Heart right ventricle (tissue), 16 donors: ENCODE measurements around the gene PRICKLE2. TPM values are rescaled to one million over a fixed set of nuclear protein-coding genes. Genes with fewer than 3 reads are reported as not detected.

Source experiments
- ATAC-seq, 8 donors: fragments of 200-7000 bp; cut with Tn5 transposase; one replicate each; pipeline ENCODE4 v1.9.1; 2020; ENCODE audit warnings: mild to moderate bottlenecking in 8 of 8, moderate library complexity in 8 of 8, moderate number of reproducible peaks in 1 of 8
- DNase-seq, 2 donors: peaks; one replicate each; pipeline ENCODE4 v3.0.0-alpha.2; 2020
- H3K27ac ChIP-seq, 10 donors: fragments of 200-600 bp; sonication (generic) in 2 of 10; one replicate each; pipeline versions ENCODE4 v1.5.0 to v1.8.0; 2020 to 2022; ENCODE audit warnings: mild to moderate bottlenecking in 3 of 10
- H3K27me3 ChIP-seq, 7 donors: fragments of 200-600 bp; one replicate each; pipeline ENCODE4 v1.8.0; 2021 to 2022; ENCODE audit warnings: mild to moderate bottlenecking in 2 of 7
- H3K36me3 ChIP-seq, 9 donors: fragments of 200-600 bp; sonication (generic) in 1 of 9; one replicate each; pipeline versions ENCODE4 v1.5.0 to v1.8.0; 2020 to 2022; ENCODE audit warnings: mild to moderate bottlenecking in 2 of 9
- H3K4me1 ChIP-seq, 9 donors: fragments of 200-600 bp; sonication (generic) in 1 of 9; one replicate each; pipeline versions ENCODE4 v1.5.0 to v1.8.0; 2020 to 2022; ENCODE audit warnings: mild to moderate bottlenecking in 4 of 9
- H3K4me3 ChIP-seq, 10 donors: fragments of 200-600 bp; sonication (generic) in 2 of 10; one replicate each; pipeline versions ENCODE4 v1.5.0 to v1.8.0; 2020 to 2022; ENCODE audit warnings: mild to moderate bottlenecking in 7 of 10, moderate library complexity in 2 of 10
- H3K9me3 ChIP-seq, 11 donors: fragments of 200-600 bp in 10 of 11; sonication (generic) in 2 of 11; one replicate each; pipeline versions ENCODE4 v1.5.0 to v1.8.0; 2013 to 2022; ENCODE audit warnings: mild to moderate bottlenecking in 2 of 11, control low read depth in 1 of 11, moderate library complexity in 1 of 11
- WGBS, 2 donors: extraction: QIAGEN DNeasy Blood & Tissue Kit; methylation state at CpG; one replicate each; pipeline ENCODE4 v1.1.7; 2013; ENCODE audit warnings: inconsistent platforms in 1 of 2; 5-methylcytosine and 5-hydroxymethylcytosine counted together
- intact Hi-C, 10 donors: fragments of 100-400 bp; cut with DNase I; formaldehyde crosslinking; loops; one replicate each; pipeline versions ENCODE4 v1.11.1 to v1.14.2; 2022
- polyA plus RNA-seq, 2 donors: library from polyadenylated mRNA; stranded (reverse); fragments of 200-250 nt; gene quantifications; one replicate each; pipeline ENCODE4 v1.2.3, GENCODE V29; 2013
- total RNA-seq, 10 donors: library from RNA; stranded (reverse); fragmentation: NEBNext Ultra II Directional in 3 of 10; extraction: Animal tissue kit (Norgen Biotek cat#: 25700) in 3 of 10; gene quantifications; one replicate each; pipeline versions ENCODE4 v1.2.1 to v1.2.4, GENCODE V29; 2021 to 2023
- TF ChIP-seq, protein P1 (sequence below), 9 donors: fragments of 200-600 bp; sonication (generic) in 2 of 9; IDR thresholded peaks; one replicate each; pipeline versions ENCODE4 v1.5.0 to v1.8.0; 2021 to 2022; ENCODE audit warnings: antibody characterized with exemption in 9 of 9, mild to moderate bottlenecking in 5 of 9, moderate library complexity in 1 of 9
- donor health status: Arrhythmogenic right ventricular cardiomyopathy.
- donor health status: ischemic (EF 13 %, LVEDD 7.1; RV severe dilation, severe dysfunction).
- donor health status: healthy with polysubstance abuse.
- donor health status: DM: no; HTN: yes; CAD: no.
- donor health status: DM: no; HTN: no; CAD: no.
- donor health status: ischemic (EF 25% LVEDD 6.9; RV normal size, moderate dysfunction).
- donor health status: ischemic (EF 25% LVEDD 5.7; RV mildly dilated, moderate dysfunction).
- donor health status: healthy.
- donor health status: DM: yes; HTN: yes; CAD: no.
- donor health status: Ischemic cardiomyopathy.
- donor health status: ischemic (EF 35%, LVEDD 5.7; RV mildly dilated, moderate dysfunction).
- donor health status: nonischemic (EF 11% LVEDD 7.7; RV severe dilation, severe dysfunction).
- donor health status: DM: yes; HTN: yes; CAD: no.
- donor health status: PGD.
- donor health status: ischemic (EF 29% LVEDD 5.4; RV normal size, mild dysfunction).
- donor health status: nonischemic (EF 23%, LVEDD 6.1; RV moderate dilation, normal function).

The PRICKLE2 gene
- total and polyA plus RNA-seq, 12 donors: 1.8 to 12.2 (median 8.1) TPM

DNA sequence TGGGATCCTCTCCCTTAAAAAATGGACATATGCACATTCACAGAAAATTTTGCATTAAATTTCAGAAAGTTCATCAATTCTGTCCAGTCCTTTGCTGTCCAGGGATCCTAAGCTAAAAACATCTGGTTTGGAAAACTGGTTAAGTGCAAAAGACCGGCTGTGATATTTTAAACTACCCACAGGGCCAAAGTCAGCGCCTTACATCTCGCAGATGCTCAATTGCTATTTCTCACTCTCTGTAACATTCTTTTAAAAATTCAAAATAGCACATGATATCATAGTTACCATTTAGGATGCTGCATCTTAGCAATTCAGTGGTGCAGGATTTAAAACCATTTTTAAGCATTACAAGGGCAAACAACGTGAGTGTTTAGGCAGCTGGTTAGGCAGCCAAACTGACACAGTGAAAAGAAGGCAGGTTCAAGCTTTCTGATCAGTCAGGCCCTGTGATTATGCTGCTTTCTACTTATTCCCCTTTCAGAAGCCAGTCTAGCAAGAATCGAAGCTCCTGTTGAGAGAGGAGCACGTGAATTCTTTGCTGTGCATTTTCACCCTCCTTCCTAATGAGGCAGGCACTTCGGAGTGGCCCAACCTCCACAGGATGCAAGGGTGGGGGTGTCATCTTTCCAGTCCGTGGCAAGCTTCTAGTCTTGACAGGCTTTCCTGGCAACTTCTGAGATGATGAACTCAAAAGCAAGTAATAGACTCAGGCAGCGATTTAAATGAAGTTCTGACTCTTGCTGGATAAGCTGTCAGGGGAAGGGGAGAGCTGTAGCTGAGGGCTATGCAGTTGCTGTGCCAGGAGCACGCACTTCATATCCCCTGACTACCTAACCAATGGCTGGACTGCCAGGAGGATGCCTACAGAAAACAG is 8.8 kb downstream of the PRICKLE2 start:
- Histone ChIP-seq H3K27me3 (no peaks in the 10 kb centered on the region), H3K4me1 (peaks cover 10 to 88% (median 63%) of the 10 kb centered on the region in 9 donors), H3K36me3 (no peaks in the 10 kb centered on the region), H3K27ac (peak overlapping the region in 6 of 10 donors; percentile 3 to 77 (median 36)), H3K9me3 (no peaks in the 10 kb centered on the region), H3K4me3 (no peak overlapping the region)
- ATAC-seq: no peak
- DNase-seq: no peak
- intact Hi-C loops: loop anchor here in 1 of 10 donors (5.0 kb wide), 1 partner anchor 44 kb away; no protein-coding TSS in a partner anchor
- TF ChIP-seq, protein P1, sequence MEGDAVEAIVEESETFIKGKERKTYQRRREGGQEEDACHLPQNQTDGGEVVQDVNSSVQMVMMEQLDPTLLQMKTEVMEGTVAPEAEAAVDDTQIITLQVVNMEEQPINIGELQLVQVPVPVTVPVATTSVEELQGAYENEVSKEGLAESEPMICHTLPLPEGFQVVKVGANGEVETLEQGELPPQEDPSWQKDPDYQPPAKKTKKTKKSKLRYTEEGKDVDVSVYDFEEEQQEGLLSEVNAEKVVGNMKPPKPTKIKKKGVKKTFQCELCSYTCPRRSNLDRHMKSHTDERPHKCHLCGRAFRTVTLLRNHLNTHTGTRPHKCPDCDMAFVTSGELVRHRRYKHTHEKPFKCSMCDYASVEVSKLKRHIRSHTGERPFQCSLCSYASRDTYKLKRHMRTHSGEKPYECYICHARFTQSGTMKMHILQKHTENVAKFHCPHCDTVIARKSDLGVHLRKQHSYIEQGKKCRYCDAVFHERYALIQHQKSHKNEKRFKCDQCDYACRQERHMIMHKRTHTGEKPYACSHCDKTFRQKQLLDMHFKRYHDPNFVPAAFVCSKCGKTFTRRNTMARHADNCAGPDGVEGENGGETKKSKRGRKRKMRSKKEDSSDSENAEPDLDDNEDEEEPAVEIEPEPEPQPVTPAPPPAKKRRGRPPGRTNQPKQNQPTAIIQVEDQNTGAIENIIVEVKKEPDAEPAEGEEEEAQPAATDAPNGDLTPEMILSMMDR (IDR thresholded peaks at IDR 0.05): no peak
- WGBS, 2 donors: 49 to 58% methylated on average over 10 of the region's 10 CpGs

DNA sequence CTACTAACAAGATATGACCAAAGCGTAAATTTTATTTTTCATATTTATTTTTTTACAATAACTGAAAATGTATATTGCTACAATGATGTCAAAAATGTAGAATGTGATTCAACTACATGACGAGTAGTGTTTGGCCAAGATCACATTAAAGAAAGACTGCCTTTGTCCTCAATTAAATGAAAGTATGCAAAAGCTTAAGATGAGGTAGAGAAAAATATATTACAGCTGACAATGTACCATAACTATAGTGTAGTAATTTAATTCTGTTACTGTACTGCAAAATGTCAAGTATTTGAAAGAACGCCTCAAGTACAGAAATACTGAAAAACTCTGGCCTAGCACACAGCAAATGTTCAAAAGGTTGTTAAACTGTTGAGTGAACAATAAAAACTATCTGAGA is 9.7 kb downstream of the PRICKLE2 start:
- peak overlapping the region in 3 of 10 donors; percentile 51 to 87 (median 77) for H3K27ac ChIP-seq
- 95 to 96% methylated on average over 3 of the region's 3 CpGs for WGBS, 2 donors

DNA sequence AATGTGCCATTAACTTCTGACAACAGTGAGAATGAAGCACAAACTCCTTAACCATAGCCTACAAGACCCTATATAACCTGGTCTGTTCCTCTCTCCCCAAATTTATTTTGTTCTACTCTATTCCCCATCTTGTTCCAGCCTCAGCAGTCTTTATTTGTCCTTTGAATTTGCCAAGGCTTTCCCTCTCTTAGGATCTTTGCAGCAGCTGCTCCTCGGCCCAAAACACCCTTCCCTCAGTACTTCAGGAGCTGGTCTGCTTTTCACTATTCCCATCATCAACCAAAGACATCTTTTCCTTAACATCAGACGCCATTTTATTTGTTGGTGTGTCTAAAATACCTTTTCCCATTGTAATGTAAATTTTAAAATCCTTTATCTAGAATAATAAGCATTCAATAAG is 10.2 kb downstream of the PRICKLE2 start:
- DNase-seq: no peak
- ATAC-seq: peak in 1 of 8 donors; percentile 13
- peak overlapping the region in 9 of 10 donors; percentile 26 to 87 (median 77) for H3K27ac ChIP-seq
- intact Hi-C loops: loop anchor here in 1 of 10 donors (5.0 kb wide), 1 partner anchor 43 kb away; no protein-coding TSS in a partner anchor
- H3K4me1 ChIP-seq: peaks cover 11 to 90% (median 62%) of the 10 kb centered on the region in 9 donors
- TF ChIP-seq, protein P1 (IDR thresholded peaks at IDR 0.05): no peak
- peak overlapping the region in 5 of 10 donors; percentile 20 to 42 (median 34) for H3K4me3 ChIP-seq
- no peaks in the 10 kb centered on the region for H3K36me3 ChIP-seq
- H3K27me3 ChIP-seq: no peaks in the 10 kb centered on the region
- H3K9me3 ChIP-seq: no peaks in the 10 kb centered on the region
- 79 to 82% methylated on average over 2 of the region's 2 CpGs for WGBS, 2 donors

More for the DNA sequence above, 9.7 kb downstream of the PRICKLE2 start:
- H3K4me1 ChIP-seq: peaks cover 14 to 90% (median 62%) of the 10 kb centered on the region in 9 donors
- DNase-seq (no peak), ATAC-seq (no peak)
- no peak overlapping the region for H3K4me3 ChIP-seq
- no peaks in the 10 kb centered on the region for H3K9me3 ChIP-seq
- H3K27me3 ChIP-seq: no peaks in the 10 kb centered on the region
- intact Hi-C loops: loop anchor here in 1 of 10 donors (5.0 kb wide), 1 partner anchor 43 kb away; no protein-coding TSS in a partner anchor
- no peaks in the 10 kb centered on the region for H3K36me3 ChIP-seq
- TF ChIP-seq, protein P1 (IDR thresholded peaks at IDR 0.05): no peak

DNA sequence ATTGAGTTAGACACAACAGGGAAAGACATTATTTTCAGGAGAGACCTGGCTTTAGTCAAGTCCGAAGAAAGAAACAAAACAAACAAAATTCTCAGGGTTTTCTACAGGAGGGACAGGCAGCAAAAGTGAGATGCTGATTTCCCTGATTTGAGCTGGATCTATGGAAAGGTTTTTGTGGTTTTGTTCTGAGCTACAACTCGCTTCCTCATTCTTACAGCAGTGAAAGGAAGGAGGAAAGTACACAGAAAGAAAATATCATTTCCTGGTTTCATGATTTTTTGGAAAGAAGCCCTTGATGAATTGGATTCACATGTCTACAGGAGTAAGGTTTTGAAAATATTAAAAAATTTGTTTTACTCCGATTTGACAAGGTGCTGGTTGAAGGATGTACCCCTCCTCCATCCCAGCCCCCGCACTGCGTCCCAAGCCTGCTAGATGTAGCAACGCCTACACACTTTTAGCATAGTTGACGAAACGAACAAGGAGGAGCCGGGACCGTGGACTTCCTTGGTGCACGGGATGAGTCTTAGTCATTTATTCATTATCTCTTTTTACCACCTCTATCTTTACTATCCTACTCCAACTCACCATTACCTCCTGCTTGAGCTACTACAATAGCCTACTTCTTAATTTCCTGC is 10.8 kb downstream of the PRICKLE2 start:
- intact Hi-C loops: loop anchor here in 3 of 10 donors (5.0 kb wide), 3 partner anchors 42 to 53 kb away; no protein-coding TSS in a partner anchor
- no peaks in the 10 kb centered on the region for H3K36me3 ChIP-seq

More for the DNA sequence above, 10.8 kb downstream of the PRICKLE2 start:
- DNase-seq (peak; percentile 22 to 46), ATAC-seq (peak in 4 of 8 donors; percentile 31 to 55 (median 36))
- Histone ChIP-seq H3K27ac (peak overlapping the region; percentile 26 to 87 (median 76)), H3K4me3 (peak overlapping the region in 9 of 10 donors; percentile 9 to 42 (median 27)), H3K27me3 (no peaks in the 10 kb centered on the region), H3K4me1 (peaks cover 16 to 90% (median 62%) of the 10 kb centered on the region in 9 donors), H3K9me3 (no peaks in the 10 kb centered on the region)
- 52 to 64% methylated on average over 11 of the region's 11 CpGs for WGBS, 2 donors
- TF ChIP-seq, protein P1 (IDR thresholded peaks at IDR 0.05): no peak
